Measurements from ENCODE around the gene SV2B.

SV2B gene

GRCh38 chr15:91192285-91192684 lies 92.2 kb downstream of the SV2B start:
- Histone ChIP-seq H4K12ac (ENCODE audit: low read depth, low read length) (no peak overlapping the region), H3K27me3 (ENCODE audit: insufficient read depth, low read length) (no peaks in the 10 kb centered on the region), H3K9ac (ENCODE audit: low read length) (no peak overlapping the region), H4K8ac (ENCODE audit: low read depth, low read length) (no peak overlapping the region), H3K27ac (ENCODE audit: low read depth, low read length) (no peak overlapping the region), H3K36me3 (ENCODE audit: control insufficient read depth in 1 of 2, insufficient read depth in 2 of 2, low read length in 2 of 2) (no peaks in the 10 kb centered on the region), H2BK5ac (ENCODE audit: low read depth, low read length, poor library complexity) (no peak overlapping the region), H3K4me1 (ENCODE audit: control insufficient read depth in 1 of 2, insufficient read depth in 2 of 2, low read length in 2 of 2) (no peaks in the 10 kb centered on the region), H3K79me1 (ENCODE audit: low read length) (no peaks in the 10 kb centered on the region), H3K79me2 (ENCODE audit: control insufficient read depth, insufficient read depth, low read length, poor library complexity) (no peaks in the 10 kb centered on the region), H3K4ac (ENCODE audit: low read depth, low read length) (no peak overlapping the region), H3K4me2 (ENCODE audit: low read length) (no peak overlapping the region), H3K14ac (ENCODE audit: low read length) (no peak overlapping the region), H2AFZ (ENCODE audit: insufficient read depth, low read length, poor library complexity) (no peak overlapping the region), H3K23ac (ENCODE audit: low read length) (no peak overlapping the region), H4K91ac (ENCODE audit: low read depth, low read length) (no peak overlapping the region), H3K4me3 (ENCODE audit: low read depth, low read length) (no peak overlapping the region), H2BK120ac (ENCODE audit: insufficient read depth, low read length, poor library complexity) (no peak overlapping the region), H3K18ac (ENCODE audit: low read length) (no peak overlapping the region), H2BK12ac (ENCODE audit: low read length) (no peak overlapping the region), H2AK5ac (ENCODE audit: low read length) (no peak overlapping the region), H3K9me3 (ENCODE audit: insufficient read depth, low read depth, low read length) (no peaks in the 10 kb centered on the region)
- WGBS (ENCODE audit: extremely low coverage, insufficient coverage, insufficient read length), result no CpG with 5 or more reads among the region's 1 CpG
- no peak for DNase-seq

GRCh38 chr15:91192690-91193377 lies 92.8 kb downstream of the SV2B start:
- no peak overlapping the region for H2BK12ac ChIP-seq (ENCODE audit: low read length)
- no CpG with 5 or more reads among the region's 11 CpGs for WGBS (ENCODE audit: extremely low coverage, insufficient coverage, insufficient read length)
- no peaks in the 10 kb centered on the region for H3K79me2 ChIP-seq (ENCODE audit: control insufficient read depth, insufficient read depth, low read length, poor library complexity)
- no peak overlapping the region for H4K8ac ChIP-seq (ENCODE audit: low read depth, low read length)
- H2BK120ac ChIP-seq (ENCODE audit: insufficient read depth, low read length, poor library complexity), result no peak overlapping the region
- H2AK5ac ChIP-seq (ENCODE audit: low read length), result no peak overlapping the region
- no peaks in the 10 kb centered on the region for H3K79me1 ChIP-seq (ENCODE audit: low read length)
- H3K27ac ChIP-seq (ENCODE audit: low read depth, low read length), result no peak overlapping the region
- H3K14ac ChIP-seq (ENCODE audit: low read length), result no peak overlapping the region
- no peak overlapping the region for H3K4me3 ChIP-seq (ENCODE audit: low read depth, low read length)
- H4K91ac ChIP-seq (ENCODE audit: low read depth, low read length), result no peak overlapping the region
- H3K23ac ChIP-seq (ENCODE audit: low read length), result no peak overlapping the region
- H3K9ac ChIP-seq (ENCODE audit: low read length), result no peak overlapping the region
- no peaks in the 10 kb centered on the region for H3K27me3 ChIP-seq (ENCODE audit: insufficient read depth, low read length)
- no peak for DNase-seq
- no peaks in the 10 kb centered on the region for H3K4me1 ChIP-seq (ENCODE audit: control insufficient read depth in 1 of 2, insufficient read depth in 2 of 2, low read length in 2 of 2)
- no peak overlapping the region for H4K12ac ChIP-seq (ENCODE audit: low read depth, low read length)
- H3K4ac ChIP-seq (ENCODE audit: low read depth, low read length), result no peak overlapping the region
- no peak overlapping the region for H3K4me2 ChIP-seq (ENCODE audit: low read length)
- no peaks in the 10 kb centered on the region for H3K36me3 ChIP-seq (ENCODE audit: control insufficient read depth in 1 of 2, insufficient read depth in 2 of 2, low read length in 2 of 2)
- H3K9me3 ChIP-seq (ENCODE audit: insufficient read depth, low read depth, low read length), result no peaks in the 10 kb centered on the region
- no peak overlapping the region for H2AFZ ChIP-seq (ENCODE audit: insufficient read depth, low read length, poor library complexity)
- H2BK5ac ChIP-seq (ENCODE audit: low read depth, low read length, poor library complexity), result no peak overlapping the region
- no peak overlapping the region for H3K18ac ChIP-seq (ENCODE audit: low read length)

- H3K36me3 ChIP-seq (ENCODE audit: control insufficient read depth in 1 of 2, insufficient read depth in 2 of 2, low read length in 2 of 2), result no peaks in the 10 kb centered on the region
- H3K79me2 ChIP-seq (ENCODE audit: control insufficient read depth, insufficient read depth, low read length, poor library complexity), result no peaks in the 10 kb centered on the region
- no peak overlapping the region for H3K9ac ChIP-seq (ENCODE audit: low read length)
- no peak overlapping the region for H2BK5ac ChIP-seq (ENCODE audit: low read depth, low read length, poor library complexity)
- H3K79me1 ChIP-seq (ENCODE audit: low read length), result no peaks in the 10 kb centered on the region
- H3K4me2 ChIP-seq (ENCODE audit: low read length), result no peak overlapping the region
- H2BK12ac ChIP-seq (ENCODE audit: low read length), result no peak overlapping the region
- no peak overlapping the region for H4K91ac ChIP-seq (ENCODE audit: low read depth, low read length)
- no peak overlapping the region for H3K23ac ChIP-seq (ENCODE audit: low read length)
- no peak overlapping the region for H3K4me3 ChIP-seq (ENCODE audit: low read depth, low read length)
- H3K18ac ChIP-seq (ENCODE audit: low read length), result no peak overlapping the region
- H2AFZ ChIP-seq (ENCODE audit: insufficient read depth, low read length, poor library complexity), result no peak overlapping the region
- no peak overlapping the region for H3K14ac ChIP-seq (ENCODE audit: low read length)
- H2AK5ac ChIP-seq (ENCODE audit: low read length), result no peak overlapping the region
- no peaks in the 10 kb centered on the region for H3K4me1 ChIP-seq (ENCODE audit: control insufficient read depth in 1 of 2, insufficient read depth in 2 of 2, low read length in 2 of 2)
- H3K4ac ChIP-seq (ENCODE audit: low read depth, low read length), result no peak overlapping the region
- no peak for DNase-seq
- H2BK120ac ChIP-seq (ENCODE audit: insufficient read depth, low read length, poor library complexity), result no peak overlapping the region
- H4K8ac ChIP-seq (ENCODE audit: low read depth, low read length), result no peak overlapping the region
- no peaks in the 10 kb centered on the region for H3K27me3 ChIP-seq (ENCODE audit: insufficient read depth, low read length)
- no CpG with 5 or more reads among the region's 2 CpGs for WGBS (ENCODE audit: extremely low coverage, insufficient coverage, insufficient read length)
- no peak overlapping the region for H3K27ac ChIP-seq (ENCODE audit: low read depth, low read length)
- no peak overlapping the region for H4K12ac ChIP-seq (ENCODE audit: low read depth, low read length)
- no peaks in the 10 kb centered on the region for H3K9me3 ChIP-seq (ENCODE audit: insufficient read depth, low read depth, low read length)
These were observed 93.3 kb downstream of the SV2B start for GRCh38 chr15:91193378-91193720.

- Histone ChIP-seq H3K36me3 (ENCODE audit: control insufficient read depth in 1 of 2, insufficient read depth in 2 of 2, low read length in 2 of 2) (no peaks in the 10 kb centered on the region), H3K4ac (ENCODE audit: low read depth, low read length) (no peak overlapping the region), H4K8ac (ENCODE audit: low read depth, low read length) (no peak overlapping the region), H3K9me3 (ENCODE audit: insufficient read depth, low read depth, low read length) (no peaks in the 10 kb centered on the region), H3K27ac (ENCODE audit: low read depth, low read length) (no peak overlapping the region), H3K23ac (ENCODE audit: low read length) (no peak overlapping the region), H3K9ac (ENCODE audit: low read length) (no peak overlapping the region), H3K4me3 (ENCODE audit: low read depth, low read length) (no peak overlapping the region), H3K79me1 (ENCODE audit: low read length) (no peaks in the 10 kb centered on the region), H3K4me2 (ENCODE audit: low read length) (no peak overlapping the region), H3K27me3 (ENCODE audit: insufficient read depth, low read length) (no peaks in the 10 kb centered on the region), H2AFZ (ENCODE audit: insufficient read depth, low read length, poor library complexity) (no peak overlapping the region), H2AK5ac (ENCODE audit: low read length) (no peak overlapping the region), H3K18ac (ENCODE audit: low read length) (no peak overlapping the region), H2BK12ac (ENCODE audit: low read length) (no peak overlapping the region), H2BK120ac (ENCODE audit: insufficient read depth, low read length, poor library complexity) (no peak overlapping the region), H4K12ac (ENCODE audit: low read depth, low read length) (no peak overlapping the region), H3K14ac (ENCODE audit: low read length) (no peak overlapping the region), H3K79me2 (ENCODE audit: control insufficient read depth, insufficient read depth, low read length, poor library complexity) (no peaks in the 10 kb centered on the region), H4K91ac (ENCODE audit: low read depth, low read length) (no peak overlapping the region), H3K4me1 (ENCODE audit: control insufficient read depth in 1 of 2, insufficient read depth in 2 of 2, low read length in 2 of 2) (no peaks in the 10 kb centered on the region), H2BK5ac (ENCODE audit: low read depth, low read length, poor library complexity) (no peak overlapping the region)
- WGBS (ENCODE audit: extremely low coverage, insufficient coverage, insufficient read length), result no CpG with 5 or more reads among the region's 4 CpGs
- DNase-seq, result no peak
These were observed 96.1 kb downstream of the SV2B start for GRCh38 chr15:91196127-91196526.
